ENCODE results near the gene ERN1. TPM values are rescaled to one million over a fixed set of nuclear protein-coding genes. Genes with fewer than 3 reads are reported as not detected.
"Not testable (repeated sequence)": the region's sequence is repeated elsewhere in the genome, so short reads cannot be mapped to it uniquely, and the experiment has no call there.

Gene ERN1
- total RNA-seq, 4 donors from 2014 or later = 17.2 to 30.0 (median 24.0) TPM

DNA sequence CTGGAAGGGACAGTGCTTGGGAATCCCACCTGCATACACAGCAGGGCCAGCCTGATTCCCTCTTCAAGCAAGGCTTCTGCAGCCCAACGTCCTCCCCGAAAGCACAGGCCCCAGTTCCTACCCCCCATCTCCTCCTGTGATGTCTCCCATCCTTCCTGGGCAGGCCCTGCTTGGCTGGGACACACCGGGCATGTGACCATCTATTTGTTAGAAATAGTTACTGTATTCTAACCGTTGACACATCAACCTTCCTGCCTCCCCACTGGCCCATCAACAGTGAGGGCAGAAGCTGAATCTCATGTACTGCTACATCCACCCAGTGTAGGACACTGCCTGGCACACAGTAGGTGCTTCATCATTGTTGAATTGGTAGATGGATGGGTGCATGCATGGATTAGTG lies 121.1 kb downstream of the ERN1 start:
- DNase-seq = peak in 2 of 3 donors; percentile 8 to 38
- H3K9me3 ChIP-seq = no peaks in the 10 kb centered on the region
- peaks cover 0 to 24% (median 3%) of the 10 kb centered on the region in 4 donors for H3K4me1 ChIP-seq
- H3K4me3 ChIP-seq = no peak overlapping the region
- H3K27ac ChIP-seq = peak overlapping the region in 1 of 4 donors; percentile 27
- H3K36me3 ChIP-seq = no peaks in the 10 kb centered on the region
- no peak for TF ChIP-seq POLR2A (IDR thresholded peaks at IDR 0.05)
- TF ChIP-seq, protein P1, sequence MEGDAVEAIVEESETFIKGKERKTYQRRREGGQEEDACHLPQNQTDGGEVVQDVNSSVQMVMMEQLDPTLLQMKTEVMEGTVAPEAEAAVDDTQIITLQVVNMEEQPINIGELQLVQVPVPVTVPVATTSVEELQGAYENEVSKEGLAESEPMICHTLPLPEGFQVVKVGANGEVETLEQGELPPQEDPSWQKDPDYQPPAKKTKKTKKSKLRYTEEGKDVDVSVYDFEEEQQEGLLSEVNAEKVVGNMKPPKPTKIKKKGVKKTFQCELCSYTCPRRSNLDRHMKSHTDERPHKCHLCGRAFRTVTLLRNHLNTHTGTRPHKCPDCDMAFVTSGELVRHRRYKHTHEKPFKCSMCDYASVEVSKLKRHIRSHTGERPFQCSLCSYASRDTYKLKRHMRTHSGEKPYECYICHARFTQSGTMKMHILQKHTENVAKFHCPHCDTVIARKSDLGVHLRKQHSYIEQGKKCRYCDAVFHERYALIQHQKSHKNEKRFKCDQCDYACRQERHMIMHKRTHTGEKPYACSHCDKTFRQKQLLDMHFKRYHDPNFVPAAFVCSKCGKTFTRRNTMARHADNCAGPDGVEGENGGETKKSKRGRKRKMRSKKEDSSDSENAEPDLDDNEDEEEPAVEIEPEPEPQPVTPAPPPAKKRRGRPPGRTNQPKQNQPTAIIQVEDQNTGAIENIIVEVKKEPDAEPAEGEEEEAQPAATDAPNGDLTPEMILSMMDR (IDR thresholded peaks at IDR 0.05) = no peak
- H3K27me3 ChIP-seq = no peaks in the 10 kb centered on the region

- H3K4me1 ChIP-seq = peaks cover 0 to 24% (median 3%) of the 10 kb centered on the region in 4 donors
- TF ChIP-seq POLR2A (IDR thresholded peaks at IDR 0.05) = no peak
- TF ChIP-seq, protein P1 (IDR thresholded peaks at IDR 0.05) = no peak
- H3K27me3 ChIP-seq = no peaks in the 10 kb centered on the region
- DNase-seq = peak in 1 of 3 donors; percentile 5
- no peaks in the 10 kb centered on the region for H3K9me3 ChIP-seq
- H3K36me3 ChIP-seq = no peaks in the 10 kb centered on the region
- H3K27ac ChIP-seq = no peak overlapping the region
- H3K4me3 ChIP-seq = no peak overlapping the region
Observed at GRCh38 chr17:64008346-64008745, 121.6 kb downstream of the ERN1 start.

- H3K9me3 ChIP-seq = no peaks in the 10 kb centered on the region
- H3K27ac ChIP-seq = peak overlapping the region in 2 of 4 donors; percentile 28 to 39
- H3K27me3 ChIP-seq = no peaks in the 10 kb centered on the region
- peaks cover 0 to 24% (median 3%) of the 10 kb centered on the region in 4 donors for H3K4me1 ChIP-seq
- no peaks in the 10 kb centered on the region for H3K36me3 ChIP-seq
- no peak overlapping the region for H3K4me3 ChIP-seq
- peak in 1 of 3 donors; percentile 42 for DNase-seq
- no peak for TF ChIP-seq POLR2A (IDR thresholded peaks at IDR 0.05)
Observed at GRCh38 chr17:64007838-64008282, 122.1 kb downstream of the ERN1 start.

DNA sequence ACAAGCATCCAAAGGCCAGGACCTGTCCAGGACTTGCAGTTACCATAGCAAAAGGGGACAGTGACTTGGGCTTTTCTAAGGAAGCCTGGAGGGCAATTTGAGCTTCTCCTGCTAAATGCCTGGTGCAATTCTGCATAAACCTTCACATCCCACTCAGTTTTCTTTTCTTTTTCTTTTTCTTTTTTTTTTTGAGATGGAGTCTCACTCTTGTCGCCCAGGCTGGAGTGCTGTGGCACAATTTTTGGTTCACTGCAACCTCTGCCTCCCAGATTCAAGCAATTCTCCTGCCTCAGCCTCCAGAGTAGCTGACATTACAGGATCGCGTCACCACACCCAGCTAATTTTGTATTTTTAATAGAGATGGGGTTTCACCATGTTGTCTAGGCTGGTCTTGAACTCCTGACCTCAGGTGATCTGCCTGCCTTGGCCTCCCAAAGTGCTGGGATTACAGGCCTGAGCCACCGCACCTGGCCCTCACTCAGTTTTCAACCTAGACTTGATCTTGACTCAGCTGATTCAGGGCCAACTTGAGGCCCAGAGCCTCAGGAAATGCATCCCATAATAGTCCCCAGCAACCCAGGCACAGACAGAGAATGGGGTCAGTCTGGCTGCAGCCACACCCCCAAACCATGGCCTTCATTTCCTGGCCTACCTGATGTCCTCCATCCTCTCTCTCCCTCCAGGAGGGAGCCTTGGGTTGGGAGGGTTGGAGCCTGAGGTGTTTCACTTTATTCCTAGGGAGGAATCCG lies 122.7 kb downstream of the ERN1 start:
- not testable (repeated sequence) for H3K9me3 ChIP-seq, H3K36me3 ChIP-seq, H3K27me3 ChIP-seq, H3K4me3 ChIP-seq
- H3K4me1 ChIP-seq = peaks cover 0 to 24% (median 3%) of the 10 kb centered on the region in 4 donors
- peak overlapping the region in 2 of 4 donors; percentile 28 to 39 for H3K27ac ChIP-seq
- DNase-seq = peak in 1 of 3 donors; percentile 34

- H3K9me3 ChIP-seq = no peaks in the 10 kb centered on the region
- H3K4me1 ChIP-seq = peaks cover 0 to 24% (median 3%) of the 10 kb centered on the region in 4 donors
- no peak for TF ChIP-seq POLR2A (IDR thresholded peaks at IDR 0.05)
- TF ChIP-seq, protein P1 (IDR thresholded peaks at IDR 0.05) = no peak
- peak in 1 of 3 donors; percentile 51 for DNase-seq
- no peak overlapping the region for H3K4me3 ChIP-seq
- H3K27ac ChIP-seq = peak overlapping the region in 1 of 4 donors; percentile 44
- H3K36me3 ChIP-seq = no peaks in the 10 kb centered on the region
- H3K27me3 ChIP-seq = no peaks in the 10 kb centered on the region
Observed at GRCh38 chr17:64006361-64007088, 123.4 kb downstream of the ERN1 start.

GRCh38 chr17:64005734-64006167 lies 124.2 kb downstream of the ERN1 start:
- Histone ChIP-seq H3K4me1 (peaks cover 0 to 24% (median 3%) of the 10 kb centered on the region in 4 donors), H3K4me3 (no peak overlapping the region), H3K9me3 (no peaks in the 10 kb centered on the region), H3K27me3 (no peaks in the 10 kb centered on the region), H3K27ac (peak overlapping the region in 2 of 4 donors; percentile 30 to 44), H3K36me3 (no peaks in the 10 kb centered on the region)
- TF ChIP-seq, protein P1 (IDR thresholded peaks at IDR 0.05) = no peak
- no peak for TF ChIP-seq POLR2A (IDR thresholded peaks at IDR 0.05)
- peak in 1 of 3 donors; percentile 50 for DNase-seq

All from Peyer's patch (tissue), 4 donors.